NOMO-1 treated with dmso at 0.1 percent for 144 hours (cell line): ENCODE results near the gene TSBP1.

Experiments
- DNase-seq: peaks from one replicate; lab custom pipeline; 2025; ENCODE audit not compliant: unreplicated experiment; lab: John Stamatoyannopoulos, UW

Gene TSBP1, protein sequence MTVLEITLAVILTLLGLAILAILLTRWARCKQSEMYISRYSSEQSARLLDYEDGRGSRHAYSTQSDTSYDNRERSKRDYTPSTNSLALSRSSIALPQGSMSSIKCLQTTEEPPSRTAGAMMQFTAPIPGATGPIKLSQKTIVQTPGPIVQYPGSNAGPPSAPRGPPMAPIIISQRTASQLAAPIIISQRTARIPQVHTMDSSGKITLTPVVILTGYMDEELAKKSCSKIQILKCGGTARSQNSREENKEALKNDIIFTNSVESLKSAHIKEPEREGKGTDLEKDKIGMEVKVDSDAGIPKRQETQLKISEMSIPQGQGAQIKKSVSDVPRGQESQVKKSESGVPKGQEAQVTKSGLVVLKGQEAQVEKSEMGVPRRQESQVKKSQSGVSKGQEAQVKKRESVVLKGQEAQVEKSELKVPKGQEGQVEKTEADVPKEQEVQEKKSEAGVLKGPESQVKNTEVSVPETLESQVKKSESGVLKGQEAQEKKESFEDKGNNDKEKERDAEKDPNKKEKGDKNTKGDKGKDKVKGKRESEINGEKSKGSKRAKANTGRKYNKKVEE

DNA sequence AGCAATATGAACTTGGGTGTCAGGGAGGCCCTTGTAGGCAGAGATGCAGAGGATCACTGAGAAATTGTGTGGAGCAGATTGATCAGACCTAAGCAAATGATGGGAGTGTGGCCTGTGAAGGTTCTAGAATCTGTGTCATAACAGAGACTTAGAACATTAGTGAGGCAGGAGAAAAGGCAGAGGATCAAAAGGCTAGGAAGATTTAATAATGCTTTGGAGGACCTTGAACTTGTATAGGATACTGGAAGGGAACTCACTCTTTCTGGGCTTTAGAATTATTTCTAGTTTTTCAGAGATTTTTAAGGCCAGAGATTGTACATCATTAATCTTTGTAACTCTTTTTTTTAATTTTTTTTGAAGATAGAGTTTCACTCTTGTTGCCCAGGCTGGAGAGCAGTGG, at the start of gene TSBP1:
TSS of gene TSBP1 (minus strand) at position 101 of the 400 bp plus-strand sequence. CDS start 197 bp downstream, outside the sequence.
- no peak for DNase-seq

DNA sequence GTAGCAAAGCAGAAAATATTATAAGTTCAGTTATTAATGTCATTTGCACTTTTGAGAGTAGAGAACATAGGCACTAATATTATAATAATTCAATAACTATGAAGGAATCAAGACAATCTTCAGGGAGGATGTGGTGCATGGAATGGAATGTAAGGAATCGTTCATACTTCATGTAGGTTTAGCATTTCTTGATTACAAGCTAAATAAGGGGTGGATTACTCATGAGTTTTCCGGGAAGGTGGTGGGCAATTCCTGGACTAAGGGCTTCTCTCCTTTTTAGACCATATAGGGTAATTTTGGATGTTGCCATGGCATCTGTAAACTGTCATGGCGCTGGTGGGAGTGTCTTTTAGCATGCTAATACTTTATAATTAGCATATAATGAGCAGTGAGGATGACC, 44.3 kb upstream of the TSBP1 start:
- DNase-seq, result no peak

DNA sequence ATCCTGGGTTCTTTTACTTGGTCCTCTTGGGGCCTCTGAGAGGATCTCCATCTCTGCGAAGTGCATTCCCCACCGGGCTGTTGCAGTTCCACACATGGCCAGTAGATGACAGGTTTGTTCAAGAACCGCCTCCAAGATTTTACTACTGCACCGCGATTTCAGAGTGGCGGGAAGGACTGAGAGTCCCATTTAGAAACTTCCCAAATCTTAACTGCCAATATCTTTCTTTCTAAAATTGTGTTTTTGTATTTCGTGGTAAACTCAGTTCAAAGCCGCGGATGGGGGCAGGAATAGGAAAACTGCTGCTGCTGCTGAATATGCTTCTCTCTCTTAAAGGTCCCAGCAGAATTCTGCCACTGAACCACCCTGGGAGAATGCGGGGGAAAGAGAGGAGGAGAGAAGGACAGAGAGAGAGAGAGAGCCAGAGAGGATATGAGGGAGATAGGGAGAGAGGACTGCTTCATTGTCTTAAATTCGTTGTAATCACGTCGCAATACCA, 43.9 kb upstream of the TSBP1 start:
- peak; percentile 35 for DNase-seq

DNA sequence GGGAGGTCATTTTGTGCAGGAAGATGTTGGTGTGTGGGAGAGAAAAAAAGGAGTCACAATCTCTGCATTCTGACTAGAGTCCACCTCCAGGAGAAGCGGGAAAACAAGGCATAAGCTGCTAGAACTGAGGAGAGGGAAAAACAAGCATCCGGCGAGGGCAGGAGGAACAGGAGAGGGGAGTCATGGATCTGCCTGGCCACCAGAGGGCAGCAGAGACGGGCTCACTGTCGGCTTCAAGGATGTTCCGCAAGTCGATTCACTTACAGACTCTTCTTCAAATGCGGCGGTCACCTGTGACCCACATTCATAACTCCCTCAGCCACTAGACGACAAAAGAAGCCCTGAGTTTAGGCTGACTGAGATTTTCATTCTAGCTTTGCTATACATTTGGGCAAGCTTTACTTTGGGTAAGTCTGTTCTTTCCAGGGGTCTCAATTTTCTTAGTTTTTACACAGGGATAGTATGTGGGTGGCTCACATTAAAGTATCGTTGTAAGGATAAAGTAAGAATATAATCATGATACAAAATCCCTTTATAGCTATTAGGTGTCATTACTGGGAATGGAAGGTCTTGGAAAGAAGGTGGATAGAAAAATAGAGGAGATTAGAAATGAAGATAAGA, 41.8 kb upstream of the TSBP1 start:
- DNase-seq, result peak; percentile 66

- no peak for DNase-seq
These were observed 40.0 kb upstream of the TSBP1 start for GRCh38 chr6:32411566-32412327.

- no peak for DNase-seq
These were observed 39.2 kb upstream of the TSBP1 start for GRCh38 chr6:32410906-32411305.

DNA sequence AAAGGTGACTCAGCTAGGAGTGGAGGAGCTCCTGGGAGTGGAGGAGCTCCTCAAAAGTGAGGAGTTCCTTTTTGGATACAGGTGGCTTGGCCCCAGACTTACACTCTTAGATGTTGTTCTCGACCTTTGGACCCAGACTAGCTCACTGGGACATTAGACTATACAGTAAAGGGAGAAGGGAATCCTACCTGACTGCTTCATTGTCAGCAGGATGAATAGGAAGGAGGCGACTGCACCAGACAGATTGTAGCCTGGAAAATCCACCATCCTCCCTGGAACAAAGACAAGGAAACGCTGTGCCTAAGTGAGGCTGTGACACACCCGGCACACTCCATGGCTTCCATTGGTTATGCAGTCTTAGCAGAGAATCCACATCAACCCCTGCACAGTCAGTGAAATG, 35.2 kb upstream of the TSBP1 start, which contains the start of gene BTNL2:
TSS of gene BTNL2 (minus strand) at position 325 of the 400 bp plus-strand sequence. CDS start at position 267, 58 bp downstream.
- no peak for DNase-seq

DNA sequence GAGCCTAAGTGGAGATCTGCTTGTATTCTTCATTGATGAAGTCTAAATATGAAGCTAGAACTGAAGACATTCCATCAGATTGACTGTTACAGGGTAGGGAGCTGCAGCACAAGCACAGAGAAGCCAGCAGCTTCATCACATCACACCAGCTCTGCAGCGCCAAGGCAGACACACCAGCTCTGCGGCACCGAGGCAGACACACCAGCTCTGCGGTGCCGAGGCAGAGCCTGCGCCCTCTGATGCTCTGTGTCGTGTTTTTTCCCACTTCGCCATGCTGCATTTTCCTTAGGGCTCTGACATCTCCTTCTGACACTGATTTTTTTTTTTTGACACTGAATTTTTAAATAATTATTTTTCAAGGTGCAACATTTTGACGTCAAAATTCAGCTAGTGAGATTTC, 34.5 kb upstream of the TSBP1 start:
- DNase-seq, result no peak

GRCh38 chr6:32405656-32406055, 34.0 kb upstream of the TSBP1 start:
- DNase-seq, result no peak

DNA sequence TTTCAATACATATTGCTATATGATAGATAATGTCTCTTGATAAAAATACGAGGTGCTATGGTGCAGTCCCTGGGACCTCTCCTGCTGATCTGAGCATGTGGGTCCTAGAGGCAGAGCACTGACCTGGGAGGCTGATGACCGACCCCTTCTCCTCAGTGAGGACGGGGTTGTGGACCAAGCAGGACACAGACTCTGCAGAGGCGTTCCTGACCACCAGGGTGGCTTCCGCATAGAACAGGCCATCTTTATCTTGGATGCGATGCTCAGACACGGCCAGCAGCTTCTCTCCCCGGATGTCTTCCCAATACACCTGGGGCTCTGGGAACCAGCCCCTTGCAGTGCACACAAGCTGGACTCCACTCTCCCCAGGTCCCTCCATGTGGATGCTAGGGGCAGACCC, 31.1 kb upstream of the TSBP1 start:
- DNase-seq, result no peak

GRCh38 chr6:32401284-32401963, 29.7 kb upstream of the TSBP1 start:
- DNase-seq, result no peak

DNA sequence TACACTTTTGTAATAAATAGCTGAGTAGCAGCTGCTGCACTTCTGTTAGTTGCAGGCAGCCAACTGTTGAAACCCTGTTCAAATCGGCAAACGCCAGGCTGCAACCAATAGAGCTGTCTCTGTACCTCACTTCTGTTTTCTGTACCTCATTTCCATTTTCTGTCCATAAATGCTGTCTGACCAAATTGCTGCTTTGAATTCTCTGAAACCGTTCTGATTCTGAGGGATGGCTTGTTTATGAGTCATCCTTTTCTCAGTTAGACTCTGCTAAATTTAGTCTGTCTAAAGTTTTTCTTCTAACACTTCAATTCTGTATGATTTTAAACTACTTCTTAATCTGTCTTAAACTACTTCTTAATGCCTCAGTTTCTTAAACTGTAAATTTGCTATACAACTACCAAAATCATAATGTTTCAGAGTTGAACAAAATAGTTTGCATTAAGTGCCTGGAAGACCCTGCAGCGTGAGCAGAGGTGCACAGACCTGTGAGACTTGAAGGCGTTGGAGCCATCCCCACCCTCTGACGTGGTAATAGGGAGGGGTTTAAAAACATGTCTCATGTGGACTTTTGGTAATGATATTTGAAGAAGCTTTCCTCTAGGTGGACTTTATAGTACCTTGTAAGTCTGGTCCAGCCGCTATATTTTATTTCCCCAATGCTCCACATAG, 25.7 kb upstream of the TSBP1 start:
- peak; percentile 29 for DNase-seq

DNA sequence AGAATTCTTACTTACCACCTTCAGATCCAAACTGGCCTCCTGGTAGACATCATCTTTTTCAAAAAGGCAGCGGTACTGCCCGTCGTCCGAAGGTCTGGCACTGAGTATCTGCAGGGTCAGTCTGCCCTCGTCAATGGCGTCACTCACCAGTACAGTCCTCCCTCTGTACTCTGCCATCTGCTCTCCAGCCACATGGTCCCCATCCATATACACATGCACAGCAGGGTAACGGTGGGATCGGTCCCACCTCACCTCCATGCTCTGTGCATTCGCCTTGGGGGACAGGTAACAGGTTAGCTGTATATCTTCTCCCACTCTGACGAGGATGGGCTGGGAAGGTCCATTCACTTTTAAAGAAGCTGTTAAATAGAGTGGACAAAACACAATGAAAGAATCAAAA, 24.3 kb upstream of the TSBP1 start:
- no peak for DNase-seq

DNA sequence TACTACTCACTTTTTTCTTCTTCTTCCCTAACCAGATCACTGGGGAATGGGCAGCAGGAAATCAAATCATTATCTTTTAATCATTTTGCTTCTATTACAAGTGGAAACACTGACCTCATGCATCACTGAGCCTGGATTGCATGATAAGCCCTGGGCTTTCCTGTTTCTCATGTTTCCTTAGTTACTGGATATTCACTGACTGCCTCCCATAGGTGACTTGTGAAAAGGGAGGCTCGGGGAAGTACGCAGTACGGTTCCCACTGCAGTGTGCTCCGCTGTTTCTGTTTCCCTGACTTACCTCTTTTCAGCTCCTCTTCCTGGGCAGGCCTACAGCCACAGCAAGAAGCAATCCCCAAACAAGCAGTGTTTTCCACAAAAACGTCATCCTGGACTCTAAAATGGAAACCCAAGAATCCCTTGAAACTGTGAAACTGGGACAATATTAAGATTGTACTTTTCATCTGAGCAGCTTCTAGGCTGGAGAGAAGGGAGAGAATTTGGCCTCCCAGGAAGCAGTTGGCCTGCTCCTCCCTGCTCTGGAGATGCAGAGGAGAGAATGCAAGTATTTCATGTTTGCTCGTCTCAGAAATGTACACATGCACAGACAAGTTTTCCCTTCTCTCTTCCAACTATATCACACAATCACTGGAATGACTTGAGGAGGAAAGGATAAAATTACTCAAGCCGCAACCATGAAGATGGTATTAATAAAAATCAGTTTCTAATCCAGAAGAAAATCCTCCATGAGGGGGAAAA, 22.1 kb upstream of the TSBP1 start:
- no peak for DNase-seq

DNA sequence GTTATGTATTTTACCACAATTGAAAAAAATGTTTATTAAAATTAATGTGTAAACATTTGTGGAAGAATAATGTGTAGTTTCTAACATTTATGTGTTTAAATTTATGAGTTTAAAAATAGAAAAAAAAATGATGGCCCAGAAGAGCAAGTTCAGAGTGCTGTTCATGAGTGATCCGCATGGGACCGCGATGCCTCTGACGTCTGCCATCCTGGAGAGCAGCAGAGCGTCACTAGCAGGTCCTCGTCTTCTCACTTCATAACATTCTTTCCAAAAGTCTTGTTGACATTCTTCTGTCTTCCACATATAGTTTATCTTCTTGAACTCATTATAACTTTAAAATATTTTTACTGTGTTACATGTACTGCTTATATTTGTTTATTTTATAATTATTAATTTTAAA, 19.8 kb upstream of the TSBP1 start:
- no peak for DNase-seq

- no peak for DNase-seq
These were observed 16.1 kb upstream of the TSBP1 start for GRCh38 chr6:32387589-32388340.

GRCh38 chr6:32386040-32386439, 14.3 kb upstream of the TSBP1 start:
- no peak for DNase-seq

DNA sequence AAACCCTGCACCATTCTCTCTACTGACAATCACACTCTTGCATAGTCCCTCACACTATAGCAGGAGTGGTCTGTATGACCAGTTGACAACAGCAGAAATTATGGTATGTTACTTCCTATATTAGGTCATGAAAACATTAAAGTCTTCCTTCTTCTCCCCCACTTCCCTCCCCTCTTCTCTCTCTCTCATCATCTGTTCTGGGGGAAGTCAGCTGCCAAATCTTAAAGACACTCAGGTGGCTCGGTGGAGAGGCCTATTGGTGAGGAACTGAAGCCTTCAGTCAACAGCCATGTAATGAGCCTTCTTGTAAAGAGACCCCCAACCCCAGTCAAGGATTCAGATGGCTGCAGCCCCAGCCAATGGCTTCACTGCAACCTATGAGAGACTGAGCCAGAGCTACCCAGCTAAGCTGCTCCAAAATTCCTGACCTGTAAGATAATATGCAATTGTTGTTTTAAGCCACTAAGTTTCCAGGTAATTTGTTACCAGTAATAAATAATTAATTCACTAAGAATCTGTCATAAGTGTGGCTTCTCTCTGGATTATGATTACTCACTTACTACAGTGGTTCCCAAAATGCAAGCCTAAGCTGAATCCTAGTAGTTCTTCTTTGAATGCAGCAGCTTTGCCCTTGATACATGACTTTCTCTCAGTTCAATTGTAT, 11.2 kb upstream of the TSBP1 start:
- DNase-seq, result peak; percentile 39
